Transverse colon (tissue), 4 donors: Measurements from ENCODE around the gene TRPM3. TPM values are rescaled to one million over a fixed set of nuclear protein-coding genes. Genes with fewer than 3 reads are reported as not detected.

Experiments used
- DNase-seq: peaks from one replicate; pipeline ENCODE4 v3.0.0-alpha.2; 2019
- H3K27ac ChIP-seq, 4 donors: fragments of 200-600 bp; sonication (generic); 2 replicates each; pipeline ENCODE4 v1.5.1; 2016 to 2018; ENCODE audit warnings: inconsistent platforms in 4 of 4
- H3K27me3 ChIP-seq: fragments of 200-600 bp; sonication (generic); 2 replicates; pipeline ENCODE4 v1.5.1; 2017; ENCODE audit warnings: inconsistent platforms
- H3K36me3 ChIP-seq, 4 donors: fragments of 200-600 bp; sonication (generic); 2 replicates each; pipeline ENCODE4 v1.5.1; 2017 to 2019; ENCODE audit warnings: inconsistent platforms in 4 of 4
- H3K4me1 ChIP-seq, 4 donors: fragments of 200-600 bp; sonication (generic); 2 replicates each; pipeline ENCODE4 v1.5.1; 2017 to 2020; ENCODE audit warnings: inconsistent platforms in 4 of 4
- H3K4me3 ChIP-seq, 4 donors: fragments of 200-600 bp; sonication (generic); 1 replicate in 1 of 4; 2 replicates in 3 of 4; pipeline versions ENCODE4 v1.5.1 to v1.6.1; 2017 to 2019; ENCODE audit warnings: inconsistent platforms in 4 of 4
- H3K9me3 ChIP-seq, 2 donors: fragments of 200-600 bp; sonication (generic); 2 replicates each; pipeline ENCODE4 v1.5.1; 2017 to 2019; ENCODE audit warnings: inconsistent platforms in 2 of 2
- EP300 ChIP-seq: sonication (generic); formaldehyde crosslinking; IDR thresholded peaks from one replicate; pipeline ENCODE4 v1.6.1; 2017; ENCODE audit warnings: antibody characterized with exemption, low read depth
- POLR2A ChIP-seq: fragments of 450-650 bp; IDR thresholded peaks from one replicate; pipeline ENCODE4 v1.6.1; 2016; ENCODE audit warnings: antibody characterized with exemption, mild to moderate bottlenecking, moderate library complexity
- POLR2AphosphoS5 ChIP-seq, 3 donors: sonication (generic); formaldehyde crosslinking; IDR thresholded peaks; one replicate each; pipeline ENCODE4 v1.6.1; 2016; ENCODE audit warnings: antibody characterized with exemption in 3 of 3
- WGBS, 2 donors: methylation state at CpG; one replicate each; pipeline ENCODE4 v1.1.5; 2018; ENCODE audit warnings: low coverage in 1 of 2; 5-methylcytosine and 5-hydroxymethylcytosine counted together
- in situ Hi-C, 4 donors: fragments of 200-750 bp; cut with MboI; loops; one replicate each; pipeline versions ENCODE4 v1.15.0 to v1.15.1; 2017; ENCODE audit warnings: low sequenced_read_pairs in 3 of 4, low pct_ligation_motif_present in 1 of 4, low pct_unique_long_range_greater_than_20kb in 1 of 4
- intact Hi-C: fragments of 100-400 bp; cut with DNase I; formaldehyde crosslinking; loops from one replicate; pipeline ENCODE4 v1.15.1; 2023; ENCODE audit warnings: low total_unique reads
- total RNA-seq, 4 donors: library from RNA; depleted of rRNA; stranded (reverse); fragments of >200 nt; gene quantifications; one replicate each; pipeline ENCODE4 v1.1.0, GENCODE V29; 2016
- TF ChIP-seq, protein P1 (sequence below), 5 experiments: fragments of 200-600 bp in 3 of 5; fragments of 450-650 bp in 2 of 5; sonication (generic) in 3 of 5; IDR thresholded peaks; 1 replicate in 2 of 5; 2 replicates in 3 of 5; pipeline ENCODE4 v1.5.1; 2016 to 2017; ENCODE audit warnings: antibody characterized with exemption in 5 of 5, inconsistent platforms in 3 of 5, mild to moderate bottlenecking in 2 of 5, moderate library complexity in 1 of 5

TRPM3 gene
- total RNA-seq, 4 donors from 2014 or later, result 0.16 to 1.2 (median 0.32) TPM

DNA sequence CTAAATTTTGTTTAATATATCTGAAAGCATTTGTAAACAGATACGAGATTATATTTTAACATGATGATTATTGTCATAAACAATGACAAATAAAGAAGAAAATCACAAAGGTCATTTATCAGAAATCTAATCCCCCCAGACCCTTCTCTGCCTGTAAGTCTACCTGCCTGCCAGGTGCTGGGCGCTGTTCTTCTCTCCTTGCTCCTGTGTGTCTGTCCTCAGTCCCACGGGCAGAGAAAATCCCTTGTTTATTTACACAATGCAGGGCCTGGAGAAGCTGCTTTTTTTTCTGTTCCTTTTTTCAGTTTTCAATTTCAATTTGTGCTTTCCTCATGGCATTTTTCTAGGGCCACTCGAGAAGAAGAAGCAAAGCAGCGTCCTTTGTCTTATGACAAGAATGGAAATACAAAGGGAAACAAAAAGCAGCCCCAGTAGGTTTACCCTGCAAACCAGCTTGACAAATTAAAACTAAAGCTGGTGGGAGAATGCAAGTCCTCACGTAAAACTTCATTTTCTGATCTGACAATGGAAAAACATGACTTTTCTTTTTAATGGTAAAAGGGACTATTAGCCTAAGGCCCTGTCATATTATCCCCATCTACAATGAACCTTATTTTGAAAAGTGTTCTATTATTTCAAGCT, 424.6 kb downstream of the TRPM3 start:
- in situ Hi-C loops, result loop anchor here in 1 of 4 donors (25.0 kb wide), 1 partner anchor 110 kb away; no protein-coding TSS in a partner anchor
- Histone ChIP-seq H3K36me3 (no peaks in the 10 kb centered on the region), H3K27me3 (no peaks in the 10 kb centered on the region), H3K27ac (no peak overlapping the region), H3K4me3 (no peak overlapping the region), H3K9me3 (no peaks in the 10 kb centered on the region), H3K4me1 (no peaks in the 10 kb centered on the region)
- TF ChIP-seq, protein P1, sequence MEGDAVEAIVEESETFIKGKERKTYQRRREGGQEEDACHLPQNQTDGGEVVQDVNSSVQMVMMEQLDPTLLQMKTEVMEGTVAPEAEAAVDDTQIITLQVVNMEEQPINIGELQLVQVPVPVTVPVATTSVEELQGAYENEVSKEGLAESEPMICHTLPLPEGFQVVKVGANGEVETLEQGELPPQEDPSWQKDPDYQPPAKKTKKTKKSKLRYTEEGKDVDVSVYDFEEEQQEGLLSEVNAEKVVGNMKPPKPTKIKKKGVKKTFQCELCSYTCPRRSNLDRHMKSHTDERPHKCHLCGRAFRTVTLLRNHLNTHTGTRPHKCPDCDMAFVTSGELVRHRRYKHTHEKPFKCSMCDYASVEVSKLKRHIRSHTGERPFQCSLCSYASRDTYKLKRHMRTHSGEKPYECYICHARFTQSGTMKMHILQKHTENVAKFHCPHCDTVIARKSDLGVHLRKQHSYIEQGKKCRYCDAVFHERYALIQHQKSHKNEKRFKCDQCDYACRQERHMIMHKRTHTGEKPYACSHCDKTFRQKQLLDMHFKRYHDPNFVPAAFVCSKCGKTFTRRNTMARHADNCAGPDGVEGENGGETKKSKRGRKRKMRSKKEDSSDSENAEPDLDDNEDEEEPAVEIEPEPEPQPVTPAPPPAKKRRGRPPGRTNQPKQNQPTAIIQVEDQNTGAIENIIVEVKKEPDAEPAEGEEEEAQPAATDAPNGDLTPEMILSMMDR (IDR thresholded peaks at IDR 0.05), result no peak
- no peak for TF ChIP-seq POLR2AphosphoS5 (IDR thresholded peaks at IDR 0.05)
- TF ChIP-seq EP300, result no peak
- no peak for TF ChIP-seq POLR2A
- no peak for DNase-seq
- intact Hi-C loops, result no loop called here
- 52 to 60% methylated on average over 6 of the region's 6 CpGs for WGBS, 2 donors

DNA sequence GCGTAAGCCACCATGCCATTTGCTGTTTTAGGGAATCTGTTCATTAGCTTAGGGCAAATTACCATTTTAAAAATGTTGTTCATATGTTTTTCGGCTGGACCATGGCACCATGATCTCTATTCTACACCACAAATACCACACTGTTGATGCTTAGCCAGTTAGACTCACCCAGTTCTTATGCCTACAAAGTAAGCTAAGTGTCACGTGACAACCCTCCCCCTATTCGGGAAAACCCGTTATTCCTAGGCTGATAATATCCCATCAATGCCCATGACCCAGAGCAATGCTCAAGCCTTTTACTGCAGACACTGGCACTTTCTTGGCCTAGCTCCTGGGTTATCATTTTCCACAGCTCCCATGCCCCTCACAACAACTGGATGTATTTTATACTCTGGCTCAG, 426.7 kb downstream of the TRPM3 start:
- Histone ChIP-seq H3K4me1 (no peaks in the 10 kb centered on the region), H3K9me3 (no peaks in the 10 kb centered on the region), H3K36me3 (no peaks in the 10 kb centered on the region), H3K4me3 (no peak overlapping the region), H3K27ac (no peak overlapping the region), H3K27me3 (no peaks in the 10 kb centered on the region)
- intact Hi-C loops, result no loop called here
- WGBS, 2 donors, result 83% methylated on average over 5 of the region's 5 CpGs; no CpG with 5 or more reads in 1 of the 2 donors
- in situ Hi-C loops, result loop anchor here in 1 of 4 donors (25.0 kb wide), 1 partner anchor 107 kb away; no protein-coding TSS in a partner anchor
- no peak for TF ChIP-seq EP300
- TF ChIP-seq POLR2A, result no peak
- TF ChIP-seq POLR2AphosphoS5 (IDR thresholded peaks at IDR 0.05), result no peak
- TF ChIP-seq, protein P1 (IDR thresholded peaks at IDR 0.05), result no peak
- DNase-seq, result no peak

DNA sequence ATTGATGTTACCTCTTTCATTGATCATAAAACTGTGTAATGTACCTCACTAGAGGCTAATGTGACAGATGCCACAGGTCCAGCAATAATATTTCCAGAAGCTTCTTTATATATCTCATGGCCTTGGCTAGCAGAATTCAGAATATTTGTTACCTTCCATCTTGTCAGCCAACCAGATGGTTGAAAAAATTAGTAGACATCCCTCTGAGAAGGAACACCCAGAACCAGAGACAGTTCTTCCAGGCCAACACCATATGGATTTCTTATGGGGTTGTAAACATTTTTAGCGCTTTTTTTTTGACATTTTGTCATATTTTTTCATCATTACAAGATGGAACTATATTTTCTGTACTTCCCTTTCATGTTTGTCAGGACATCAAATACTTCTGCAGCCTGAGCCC, 428.2 kb downstream of the TRPM3 start:
- in situ Hi-C loops, result loop anchor here in 1 of 4 donors (25.0 kb wide), 1 partner anchor 106 kb away; no protein-coding TSS in a partner anchor
- TF ChIP-seq, protein P1 (IDR thresholded peaks at IDR 0.05), result no peak
- no peak for TF ChIP-seq POLR2A
- TF ChIP-seq EP300, result no peak
- no peak for TF ChIP-seq POLR2AphosphoS5 (IDR thresholded peaks at IDR 0.05)

DNA sequence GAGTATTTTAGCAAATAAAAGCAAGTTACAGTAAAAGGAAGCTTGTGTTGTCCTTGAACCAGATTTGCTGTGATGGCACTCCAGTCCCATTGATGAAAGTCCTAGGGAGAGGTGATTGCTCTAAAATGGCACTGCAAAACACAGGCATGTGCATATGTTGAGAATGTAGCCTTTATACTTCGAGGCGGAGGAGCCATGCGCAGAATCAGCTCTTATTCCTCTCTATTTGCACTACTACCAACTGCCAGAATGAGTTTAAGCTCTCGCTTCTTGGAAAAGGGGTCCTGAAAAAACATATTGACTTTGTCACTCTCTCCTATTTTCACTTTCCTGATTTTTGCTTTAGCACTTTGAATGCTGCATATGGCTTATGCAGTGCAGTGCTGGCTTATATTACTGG, 429.0 kb downstream of the TRPM3 start:
- intact Hi-C loops (no loop called here), in situ Hi-C loops (loop anchor here in 1 of 4 donors (25.0 kb wide), 1 partner anchor 105 kb away; no protein-coding TSS in a partner anchor)
- WGBS, 2 donors, result 88 to 100% methylated on average over 4 of the region's 4 CpGs
- no peak for DNase-seq
- H3K9me3 ChIP-seq, result no peaks in the 10 kb centered on the region
- no peaks in the 10 kb centered on the region for H3K4me1 ChIP-seq
- no peaks in the 10 kb centered on the region for H3K36me3 ChIP-seq
- no peak overlapping the region for H3K4me3 ChIP-seq
- no peak overlapping the region for H3K27ac ChIP-seq
- TF ChIP-seq POLR2A (no peak), EP300 (no peak), POLR2AphosphoS5 (IDR thresholded peaks at IDR 0.05) (no peak)
- TF ChIP-seq, protein P1 (IDR thresholded peaks at IDR 0.05), result no peak
- no peaks in the 10 kb centered on the region for H3K27me3 ChIP-seq

More for the DNA sequence above, 428.2 kb downstream of the TRPM3 start:
- Histone ChIP-seq H3K36me3 (no peaks in the 10 kb centered on the region), H3K4me3 (no peak overlapping the region), H3K4me1 (no peaks in the 10 kb centered on the region), H3K9me3 (no peaks in the 10 kb centered on the region), H3K27me3 (no peaks in the 10 kb centered on the region), H3K27ac (no peak overlapping the region)
- 91 to 100% methylated on average over 1 of the region's 1 CpG for WGBS, 2 donors
- no peak for DNase-seq
- intact Hi-C loops, result no loop called here
